HepG2 (cell line): ENCODE data around the gene HCFC2.

ENCODE experiments used
- ATF2 ChIP-seq: sonication (generic); formaldehyde crosslinking; IDR thresholded peaks from 2 replicates; pipeline ENCODE4 v1.4.0; 2020; ENCODE audit warnings: missing genetic modification reagents
- CTCF ChIP-seq: sonication (generic); formaldehyde crosslinking; IDR thresholded peaks from 2 replicates; pipeline ENCODE4 v1.5.0; 2020; ENCODE audit warnings: mild to moderate bottlenecking, missing genetic modification reagents, moderate library complexity
- ESRRA ChIP-seq: sonication (generic); formaldehyde crosslinking; IDR thresholded peaks from 2 replicates; pipeline ENCODE4 v1.5.1; 2020; ENCODE audit warnings: mild to moderate bottlenecking, low read depth, missing genetic modification reagents
- ETS1 ChIP-seq: sonication (generic); formaldehyde crosslinking; IDR thresholded peaks from 2 replicates; pipeline ENCODE4 v1.4.0; 2020; ENCODE audit warnings: missing genetic modification reagents
- EZH2 ChIP-seq: conservative IDR thresholded peaks from 2 replicates; pipeline ENCODE4 v1.6.1; 2012; ENCODE audit warnings: mild to moderate bottlenecking, low read depth, low read length, moderate library complexity
- HBP1 ChIP-seq: IDR thresholded peaks from 2 replicates; pipeline ENCODE4 v1.6.1; 2016; ENCODE audit warnings: low read depth, control low read depth
- HMGA1 ChIP-seq: sonication (generic); formaldehyde crosslinking; conservative IDR thresholded peaks from 2 replicates; pipeline ENCODE4 v1.4.0; 2020; ENCODE audit warnings: missing genetic modification reagents
- ONECUT2 ChIP-seq: sonication (generic); formaldehyde crosslinking; IDR thresholded peaks from 2 replicates; pipeline ENCODE4 v1.4.0; 2020; ENCODE audit warnings: missing genetic modification reagents
- TAF1 ChIP-seq: sonication (generic); formaldehyde crosslinking; IDR thresholded peaks from 2 replicates; pipeline ENCODE4 v1.4.0; 2020; ENCODE audit warnings: missing genetic modification reagents
- TP53 ChIP-seq: sonication (generic); formaldehyde crosslinking; conservative IDR thresholded peaks from 2 replicates; pipeline ENCODE4 v1.4.0; 2020; ENCODE audit warnings: missing genetic modification reagents
- ZHX1 ChIP-seq: sonication (generic); formaldehyde crosslinking; IDR thresholded peaks from 2 replicates; pipeline ENCODE4 v1.8.1; 2022; ENCODE audit warnings: low read depth, mild to moderate bottlenecking, missing genetic modification reagents
- ZNF292 ChIP-seq: sonication (generic); formaldehyde crosslinking; IDR thresholded peaks from 2 replicates; pipeline ENCODE4 v1.8.1; 2022; ENCODE audit warnings: mild to moderate bottlenecking, low read depth, missing genetic modification reagents, borderline replicate concordance

- TF ChIP-seq ONECUT2 (no peak), ETS1 (CRISPR knock-in tag) (no peak), ZHX1 (CRISPR knock-in tag) (no peak), TAF1 (no peak), EZH2 (no peak), ESRRA (CRISPR knock-in tag) (no peak), HMGA1 (CRISPR knock-in tag) (no peak), ATF2 (CRISPR knock-in tag) (no peak), TP53 (CRISPR knock-in tag) (no peak), CTCF (CRISPR knock-in tag) (no peak), ZNF292 (CRISPR knock-in tag) (no peak), HBP1 (CRISPR knock-in tag) (no peak)
Measured at GRCh38 chr12:104063712-104064030, 660 bp upstream of the HCFC2 start.
